Hematopoietic multipotent progenitor cell treated with erythropoietin and hydrocortisone succinate and interleukin-3 and kit ligand, for 4 days (in vitro differentiated cells): ENCODE data around the gene AADAC.
"Not testable (repeated sequence)": the region's sequence is repeated elsewhere in the genome, so short reads cannot be mapped to it uniquely, and the experiment has no call there.

Experiments used
- DNase-seq: peaks from one replicate; pipeline ENCODE4 v3.0.0-alpha.2; 2015

Gene AADAC

DNA sequence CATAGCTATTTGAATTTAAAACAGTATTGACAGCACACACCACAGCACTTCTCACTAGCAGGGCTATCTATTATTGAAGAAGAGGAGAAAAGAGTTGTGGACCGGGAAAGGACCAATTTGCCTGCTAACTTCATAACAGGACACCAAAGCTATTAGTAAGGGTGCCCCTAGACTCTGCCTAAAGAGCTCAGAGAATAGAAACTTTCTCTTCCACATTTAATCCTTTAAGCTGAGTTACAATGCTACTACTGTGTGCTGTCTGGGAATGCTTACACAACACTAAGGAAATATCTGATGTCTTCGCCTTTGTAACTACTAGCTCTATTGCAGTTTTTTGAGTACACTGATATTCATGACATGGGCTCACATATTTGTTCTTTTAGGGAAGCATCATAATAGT, 13.5 kb upstream of the AADAC start:
- no peak for DNase-seq

DNA sequence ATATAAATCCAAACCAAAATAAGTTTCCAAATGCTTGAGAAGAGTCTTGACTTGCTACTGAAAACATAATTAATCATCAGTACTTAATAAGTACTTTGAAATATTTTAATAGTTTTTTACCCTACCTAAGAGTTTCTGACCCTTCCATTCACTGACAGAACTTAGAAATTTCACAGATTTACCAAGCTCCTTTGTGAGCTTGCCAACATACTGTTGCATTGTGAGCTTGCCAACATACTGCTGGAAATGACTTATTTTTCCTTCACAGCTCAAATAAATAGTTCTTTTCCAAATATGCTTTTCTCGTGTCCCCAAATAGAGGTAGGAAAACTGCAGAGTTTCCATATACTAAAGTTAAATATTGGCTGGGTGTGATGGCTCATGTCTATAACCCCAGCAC, 9.6 kb upstream of the AADAC start:
- DNase-seq, result no peak

DNA sequence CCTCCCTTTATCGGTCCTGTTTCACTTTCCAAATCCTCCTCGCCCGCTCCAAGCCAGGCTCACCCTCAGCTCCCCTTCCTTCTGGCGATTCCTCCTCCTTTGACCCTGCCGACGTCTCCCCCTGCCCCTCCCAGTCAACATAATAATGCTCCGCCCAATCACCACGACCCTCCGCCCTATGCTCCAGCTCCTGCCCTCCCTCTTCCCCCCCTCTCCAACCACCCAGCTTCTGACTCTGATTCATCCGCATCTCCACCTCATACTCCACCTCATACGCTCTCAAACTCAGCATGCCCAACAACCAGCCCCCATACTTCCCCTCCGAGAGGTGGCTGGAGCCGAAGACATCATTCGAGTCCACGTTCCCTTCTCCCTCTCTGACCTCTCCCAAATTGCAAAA, 7.1 kb upstream of the AADAC start:
- DNase-seq, result no peak

GRCh38 chr3:151808926-151809325, 5.0 kb upstream of the AADAC start:
- not testable (repeated sequence) for DNase-seq

DNA sequence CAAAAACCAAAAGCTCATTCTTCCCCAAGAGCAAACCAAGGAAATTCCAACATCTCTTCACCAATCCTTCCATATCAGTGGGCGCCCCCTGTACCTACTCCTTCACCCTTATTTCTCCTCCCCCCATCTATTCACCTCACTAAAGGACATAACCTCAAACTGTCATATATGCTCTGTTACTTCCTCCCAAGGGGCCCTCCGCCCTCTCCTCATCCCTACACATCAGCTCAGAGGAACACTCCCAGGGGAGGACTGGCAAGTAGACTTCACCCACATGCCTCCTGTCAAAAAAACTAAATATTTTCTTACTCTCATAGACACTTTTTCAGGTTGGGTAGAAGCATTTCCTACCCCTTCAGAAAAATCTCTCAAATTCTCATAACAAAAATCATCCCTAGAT, 2.4 kb upstream of the AADAC start:
- DNase-seq, result no peak

- DNase-seq, result no peak
These were observed 672 bp downstream of the AADAC start for GRCh38 chr3:151814588-151814987.

GRCh38 chr3:151816091-151816604, 2.2 kb downstream of the AADAC start:
- no peak for DNase-seq

GRCh38 chr3:151817473-151817872, 3.6 kb downstream of the AADAC start:
- no peak for DNase-seq

- no peak for DNase-seq
These were observed 4.4 kb downstream of the AADAC start for GRCh38 chr3:151818361-151818760.

GRCh38 chr3:151819910-151820309, 6.0 kb downstream of the AADAC start:
- DNase-seq, result no peak

- no peak for DNase-seq
These were observed 13.9 kb downstream of the AADAC start for GRCh38 chr3:151827816-151828215.

- peak; percentile 52 for DNase-seq
These were observed 22.0 kb downstream of the AADAC start for GRCh38 chr3:151835751-151836525.

DNA sequence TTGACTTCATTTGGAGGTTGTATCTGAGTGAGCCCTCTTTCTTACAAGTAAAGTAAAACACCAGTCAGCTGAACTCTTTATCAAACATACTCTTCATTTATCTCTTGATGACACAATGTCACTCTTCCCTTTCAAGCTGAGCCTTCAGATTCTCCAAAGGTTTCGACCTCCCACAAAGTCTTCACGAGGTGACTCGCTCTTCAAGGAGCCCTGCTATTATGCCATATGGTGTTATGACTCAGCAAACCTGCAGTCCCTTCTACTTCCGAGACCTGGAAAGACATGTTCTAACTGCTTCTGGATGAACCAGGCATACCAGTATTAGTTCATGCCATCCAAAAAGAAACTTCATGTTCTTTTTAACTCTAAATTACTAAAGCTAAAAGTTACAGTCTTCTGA, 23.1 kb downstream of the AADAC start:
- peak; percentile 67 for DNase-seq

GRCh38 chr3:151838574-151839312, 24.8 kb downstream of the AADAC start:
- peak; percentile 93 for DNase-seq

DNA sequence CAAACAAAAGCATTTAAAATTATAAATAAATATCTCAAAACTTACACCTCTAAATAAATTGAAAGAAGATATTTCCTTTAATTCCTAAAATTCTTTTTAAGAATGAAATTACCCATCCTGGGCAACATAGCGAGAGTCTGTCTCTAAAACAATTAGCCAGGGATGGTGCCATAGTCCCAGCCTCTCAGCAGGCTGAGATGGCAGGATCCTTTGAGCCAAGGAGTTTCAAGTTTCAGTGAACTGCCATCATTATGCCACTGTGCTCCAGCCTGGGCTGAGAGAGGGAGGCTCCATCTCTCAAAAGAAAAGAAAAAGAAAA, 25.4 kb downstream of the AADAC start:
- DNase-seq, result no peak

GRCh38 chr3:151841801-151842200, 27.9 kb downstream of the AADAC start:
- DNase-seq, result no peak

DNA sequence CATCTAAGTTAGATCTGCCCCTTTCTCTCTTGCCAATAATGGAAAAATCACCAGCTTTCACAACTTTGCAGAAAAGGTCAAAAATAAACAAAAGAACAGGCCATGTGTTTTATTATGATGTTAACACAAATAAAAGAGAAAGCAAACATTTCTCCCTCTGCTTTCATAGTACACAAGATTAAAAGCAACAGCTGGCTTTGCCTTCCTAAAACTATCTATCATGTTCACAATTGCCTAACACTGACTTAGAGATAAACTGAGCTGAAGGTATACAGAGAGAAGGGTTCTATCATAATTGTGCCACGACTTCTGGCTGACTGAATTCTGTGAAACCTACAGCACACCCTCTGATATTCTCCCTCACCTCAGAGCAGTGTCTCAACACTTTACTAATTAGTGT, 29.4 kb downstream of the AADAC start:
- peak; percentile 19 for DNase-seq

DNA sequence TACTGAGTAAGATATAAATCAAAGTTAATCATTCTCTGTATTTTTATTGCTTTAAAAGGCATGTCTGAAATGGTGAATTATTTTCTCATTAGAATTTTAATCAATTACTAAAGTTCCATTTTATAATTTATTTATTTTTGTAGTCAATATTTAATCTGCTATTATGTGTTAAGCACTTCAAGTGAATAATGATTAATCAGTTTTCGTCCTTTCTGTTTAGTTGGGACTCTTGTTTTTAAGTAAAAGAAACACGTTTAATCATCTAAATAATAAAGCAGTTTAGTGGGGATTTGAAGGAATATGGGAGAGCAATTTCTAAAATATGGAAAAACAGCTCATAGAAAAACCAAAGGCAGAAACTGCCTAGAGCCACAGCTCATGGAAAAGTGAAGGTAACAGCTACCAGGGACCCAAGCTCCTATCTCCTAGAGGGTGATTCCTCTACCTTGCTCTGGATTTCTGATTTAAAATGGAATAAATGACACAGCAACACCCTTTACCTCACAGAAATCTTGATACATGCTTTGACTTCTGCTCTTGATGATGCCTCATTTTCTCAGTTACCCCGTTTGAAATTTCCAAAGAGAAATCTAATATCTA, 31.5 kb downstream of the AADAC start:
- DNase-seq, result no peak

DNA sequence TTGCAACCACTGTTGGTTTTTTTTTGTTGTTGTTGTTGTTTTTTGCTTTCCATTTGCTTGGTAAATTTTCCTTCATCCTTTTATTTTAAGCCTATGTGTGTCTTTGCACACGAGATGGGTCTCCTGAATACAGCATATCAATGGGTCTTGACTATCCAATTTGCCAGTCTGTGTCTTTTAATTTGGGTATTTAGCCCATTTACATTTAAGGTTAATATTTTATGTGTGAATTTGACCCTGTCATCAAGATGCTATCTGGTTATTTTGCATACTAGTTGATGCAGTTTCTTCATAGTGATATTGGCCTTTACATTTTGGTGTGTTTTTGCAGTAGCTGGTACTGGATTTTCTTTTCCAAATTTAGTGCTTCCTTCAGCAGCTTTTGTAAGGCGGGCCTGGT, 36.1 kb downstream of the AADAC start:
- not testable (repeated sequence) for DNase-seq

- peak; percentile 74 for DNase-seq
These were observed 38.3 kb downstream of the AADAC start for GRCh38 chr3:151852074-151852811.

- no peak for DNase-seq
These were observed 42.2 kb downstream of the AADAC start for GRCh38 chr3:151856118-151856517.

GRCh38 chr3:151856641-151857040, 42.7 kb downstream of the AADAC start:
- DNase-seq, result no peak

GRCh38 chr3:151859233-151859673, 45.3 kb downstream of the AADAC start:
- no peak for DNase-seq
